Epidermal melanocyte (primary cell): ENCODE measurements around the gene ZSCAN4.

ENCODE experiments used
- DNase-seq: peaks from one replicate; pipeline ENCODE4 v3.0.0; 2011; ENCODE audit warnings: low spot score; ENCODE audit not compliant: insufficient read length

ZSCAN4 gene

GRCh38 chr19:57682226-57682766, 13.6 kb downstream of the ZSCAN4 start:
- no peak for DNase-seq

- no peak for DNase-seq
Measured at GRCh38 chr19:57686727-57687126, 18.0 kb downstream of the ZSCAN4 start.

- no peak for DNase-seq
Measured at GRCh38 chr19:57687363-57688010, 18.8 kb downstream of the ZSCAN4 start.

- DNase-seq: no peak
Measured at GRCh38 chr19:57688011-57688763, 19.5 kb downstream of the ZSCAN4 start.

- no peak for DNase-seq
Measured at GRCh38 chr19:57689750-57690149, 21.0 kb downstream of the ZSCAN4 start.

GRCh38 chr19:57701625-57702024, 32.9 kb downstream of the ZSCAN4 start:
- DNase-seq: no peak

GRCh38 chr19:57706346-57706745, 37.6 kb downstream of the ZSCAN4 start:
- DNase-seq: no peak

GRCh38 chr19:57708641-57709361, 40.1 kb downstream of the ZSCAN4 start, which contains the start of gene ZNF154:
Gene ZNF154, minus strand, starts transcription at chr19:57709204. Its CDS starts 233 bp downstream, at chr19:57708971.
- peak; percentile 94 for DNase-seq

- DNase-seq: no peak
Measured at GRCh38 chr19:57709616-57710015, 40.9 kb downstream of the ZSCAN4 start.

GRCh38 chr19:57712222-57712621, 43.5 kb downstream of the ZSCAN4 start:
- DNase-seq: no peak

- DNase-seq: no peak
Measured at GRCh38 chr19:57719424-57719823, 50.7 kb downstream of the ZSCAN4 start.

GRCh38 chr19:57719901-57720519, 51.3 kb downstream of the ZSCAN4 start:
- DNase-seq: no peak

- DNase-seq: no peak
Measured at GRCh38 chr19:57720878-57721277, 52.1 kb downstream of the ZSCAN4 start.
